ENCODE measurements around the gene RPL13.

The RPL13 gene

GRCh38 chr16:89560378-89561141, at the start of gene RPL13:
RPL13 (plus strand) TSS chr16:89560682; CDS start chr16:89560960, 278 bp downstream.
- peak; percentile 89 to 90 for DNase-seq (ENCODE audit: low read depth in 2 of 2)

- no peak for DNase-seq (ENCODE audit: low read depth in 2 of 2)
These were observed 49.1 kb upstream of the RPL13 start for GRCh38 chr16:89511374-89511773.

- no peak for DNase-seq (ENCODE audit: low read depth in 2 of 2)
These were observed 48.0 kb upstream of the RPL13 start for GRCh38 chr16:89512453-89512852.

- DNase-seq (ENCODE audit: low read depth in 2 of 2) = no peak
These were observed 43.4 kb upstream of the RPL13 start for GRCh38 chr16:89517128-89517527.

- no peak for DNase-seq (ENCODE audit: low read depth in 2 of 2)
These were observed 40.6 kb upstream of the RPL13 start for GRCh38 chr16:89519881-89520280.

GRCh38 chr16:89522287-89522686, 38.2 kb upstream of the RPL13 start:
- DNase-seq (ENCODE audit: low read depth in 2 of 2) = no peak

GRCh38 chr16:89523680-89524344, 36.7 kb upstream of the RPL13 start:
- DNase-seq (ENCODE audit: low read depth in 2 of 2) = no peak

- DNase-seq (ENCODE audit: low read depth in 2 of 2) = no peak
These were observed 35.2 kb upstream of the RPL13 start for GRCh38 chr16:89525146-89525913.

GRCh38 chr16:89529097-89529496, 31.4 kb upstream of the RPL13 start:
- DNase-seq (ENCODE audit: low read depth in 2 of 2) = no peak

- DNase-seq (ENCODE audit: low read depth in 2 of 2) = no peak
These were observed 29.8 kb upstream of the RPL13 start for GRCh38 chr16:89530401-89531381.

GRCh38 chr16:89531821-89532526, 28.5 kb upstream of the RPL13 start:
- DNase-seq (ENCODE audit: low read depth in 2 of 2) = no peak

GRCh38 chr16:89534252-89534756, 26.2 kb upstream of the RPL13 start:
- DNase-seq (ENCODE audit: low read depth in 2 of 2) = no peak

- DNase-seq (ENCODE audit: low read depth in 2 of 2) = no peak
These were observed 24.1 kb upstream of the RPL13 start for GRCh38 chr16:89536371-89536770.

- DNase-seq (ENCODE audit: low read depth in 2 of 2) = no peak
These were observed 23.5 kb upstream of the RPL13 start for GRCh38 chr16:89536886-89537548.

GRCh38 chr16:89537549-89537925, 22.9 kb upstream of the RPL13 start:
- DNase-seq (ENCODE audit: low read depth in 2 of 2) = no peak

- no peak for DNase-seq (ENCODE audit: low read depth in 2 of 2)
These were observed 22.2 kb upstream of the RPL13 start for GRCh38 chr16:89538286-89538685.

GRCh38 chr16:89540557-89540956, 19.9 kb upstream of the RPL13 start:
- DNase-seq (ENCODE audit: low read depth in 2 of 2) = no peak

- DNase-seq (ENCODE audit: low read depth in 2 of 2) = no peak
These were observed 18.7 kb upstream of the RPL13 start for GRCh38 chr16:89541792-89542191.

GRCh38 chr16:89544113-89544512, 16.4 kb upstream of the RPL13 start:
- DNase-seq (ENCODE audit: low read depth in 2 of 2) = no peak

GRCh38 chr16:89544713-89545043, 15.8 kb upstream of the RPL13 start:
- DNase-seq (ENCODE audit: low read depth in 2 of 2) = no peak

All from fibroblast of skin of left quadriceps (primary cell).